HG03442 (cell line): ENCODE measurements around the gene PANX2.

ENCODE experiments used
- ATAC-seq: cut with Tn5 transposase; IDR thresholded peaks from one replicate; pipeline ENCODE4 v1.9.1; 2021; ENCODE audit warnings: mild to moderate bottlenecking, moderate library complexity; ENCODE audit not compliant: unreplicated experiment

PANX2 gene

DNA sequence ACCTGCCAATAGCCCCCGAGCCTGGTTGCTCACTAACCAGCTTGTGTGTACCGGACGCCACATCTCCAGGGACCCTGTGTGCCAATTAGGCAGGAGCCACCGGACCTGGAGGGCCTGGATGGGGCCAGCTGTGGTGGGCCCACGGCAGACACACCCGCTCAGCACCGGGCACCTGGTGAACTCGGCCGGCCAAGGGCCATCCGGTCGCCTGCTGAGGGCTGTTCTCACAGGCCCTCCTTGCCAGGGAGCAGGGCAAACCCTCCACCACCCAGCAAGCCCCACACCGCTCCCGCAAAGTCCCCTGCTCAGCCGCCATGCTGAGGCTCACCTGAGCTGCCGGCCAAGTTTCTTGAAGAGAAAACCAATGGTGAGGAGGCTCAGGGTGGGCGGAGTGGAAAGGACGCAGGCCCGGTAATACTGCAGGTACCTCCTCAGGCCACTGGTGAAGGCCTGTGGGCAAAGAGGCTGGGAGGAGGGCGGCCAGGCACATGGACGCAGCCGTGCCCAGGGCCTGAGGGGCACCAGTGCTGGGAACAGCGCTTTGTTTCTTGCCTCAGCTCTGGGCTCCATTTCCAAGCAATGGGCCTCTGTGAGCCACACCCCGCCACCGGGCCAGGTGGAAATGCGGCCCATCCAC is 57.2 kb downstream of the PANX2 start:
- no peak for ATAC-seq

DNA sequence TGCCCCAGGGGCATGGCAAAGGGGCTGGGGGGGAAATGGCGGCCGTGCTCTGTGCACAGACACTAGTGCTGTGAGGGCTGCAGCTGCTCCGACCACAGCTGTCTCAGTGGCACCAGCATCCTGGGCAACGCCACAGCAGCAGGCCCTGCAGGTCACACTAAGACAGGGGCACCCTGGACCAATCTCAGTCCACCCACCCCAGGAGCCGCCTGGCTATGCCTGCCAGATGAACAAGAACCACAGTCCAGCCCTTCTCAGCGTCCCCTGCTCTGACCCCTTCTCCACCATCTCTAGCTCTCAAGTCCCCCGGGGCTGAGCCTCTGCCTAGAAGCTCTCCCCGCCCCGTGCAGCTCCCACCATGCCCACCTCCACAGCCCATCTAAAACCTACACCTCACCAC is 57.8 kb downstream of the PANX2 start:
- ATAC-seq, result no peak

DNA sequence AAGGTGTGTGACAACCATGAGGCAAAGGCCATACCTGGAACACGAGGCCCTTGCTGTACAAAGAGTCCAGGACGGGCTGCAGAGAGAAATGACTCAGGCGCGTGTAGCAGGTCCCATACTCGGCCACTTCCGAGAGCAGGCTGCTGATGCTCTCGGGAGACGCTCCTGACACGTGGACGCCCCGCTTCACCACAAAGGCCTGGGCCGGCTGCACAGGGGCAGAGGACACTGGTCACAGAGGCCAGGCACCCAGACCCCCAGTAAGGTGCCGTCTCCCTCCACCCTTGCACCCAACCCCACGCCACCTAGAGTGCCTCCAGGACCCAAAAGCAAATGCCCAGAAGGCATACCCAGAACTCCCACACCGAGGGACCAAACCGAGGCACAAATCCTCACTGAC is 58.8 kb downstream of the PANX2 start:
- no peak for ATAC-seq
